Vein endothelial cell (primary cell): Measurements from ENCODE around the gene PDCD5. TPM values are rescaled to one million over a fixed set of nuclear protein-coding genes. Genes with fewer than 3 reads are reported as not detected.

ENCODE experiments used
- small RNA-seq: library from RNA; depleted of rRNA; stranded (forward); fragments of <200 nt; gene quantifications from one replicate; pipeline ENCODE3, GENCODE V24; 2012
- total RNA-seq: library from RNA; depleted of rRNA; stranded (reverse); fragments of >200 nt; gene quantifications from 2 replicates; pipeline ENCODE4 v1.2.3, GENCODE V29; 2012

The PDCD5 gene, protein sequence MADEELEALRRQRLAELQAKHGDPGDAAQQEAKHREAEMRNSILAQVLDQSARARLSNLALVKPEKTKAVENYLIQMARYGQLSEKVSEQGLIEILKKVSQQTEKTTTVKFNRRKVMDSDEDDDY
- total RNA-seq: 61.7 and 93.6 TPM in 2 replicates

DNA sequence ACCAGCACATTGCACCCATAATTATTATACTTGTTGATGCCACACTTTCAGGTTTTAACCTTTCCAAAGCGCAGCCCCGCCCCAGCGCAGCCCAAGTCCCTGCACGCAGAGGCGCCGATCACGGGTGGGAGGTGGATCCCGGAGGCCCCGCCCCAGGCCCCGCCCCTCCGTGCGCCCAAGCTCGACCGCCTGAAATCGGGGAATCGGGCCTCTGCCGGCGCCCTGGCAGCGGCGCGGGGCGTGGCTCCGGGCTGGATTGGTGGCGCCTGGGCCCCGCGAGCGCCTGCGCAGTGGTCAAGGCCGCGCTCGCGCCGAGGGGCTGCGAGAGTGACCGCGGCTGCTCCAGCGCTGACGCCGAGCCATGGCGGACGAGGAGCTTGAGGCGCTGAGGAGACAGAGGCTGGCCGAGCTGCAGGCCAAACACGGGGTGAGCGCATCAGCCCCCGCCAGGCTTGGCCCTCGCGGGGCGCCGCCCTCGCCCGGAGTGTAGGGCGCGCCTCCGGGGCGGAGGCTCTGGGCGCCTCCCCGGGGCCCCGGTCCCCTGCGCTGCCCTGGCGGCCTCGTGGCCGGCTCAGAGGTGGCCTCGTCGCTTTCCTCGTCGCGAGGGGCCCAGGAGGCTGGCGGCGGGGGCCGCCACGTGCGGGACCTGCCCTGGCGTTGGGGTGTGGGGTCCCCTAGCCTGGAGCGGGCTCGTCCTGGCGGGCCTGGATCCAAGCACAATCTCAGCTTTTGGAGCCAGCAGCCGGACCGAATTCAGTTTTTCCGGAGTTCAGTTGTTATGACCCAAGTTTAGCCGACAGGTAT is at the start of gene PDCD5:
TSS of gene PDCD5 (plus strand) at position 290 of the 804 bp plus-strand sequence. CDS start at position 362, 72 bp downstream.

Small RNA genes within 50 kb of the gene (small RNA-seq; reads per million reads assigned to genes)
- 5.0 reads per million, percentile 93 among the genes with 10 or more reads in this experiment for gene SNORA68B

Other genes starting within 250 kb of the PDCD5 start
- 12.4 and 13.9 TPM in 2 replicates for gene ZNF507, start 235.6 kb upstream of the PDCD5 start, total RNA-seq
- 22.2 and 30.7 TPM in 2 replicates for gene DPY19L3, start 175.4 kb upstream of the PDCD5 start, total RNA-seq
- 42.8 and 43.8 TPM in 2 replicates for gene ANKRD27, start 94.0 kb downstream of the PDCD5 start, total RNA-seq
- gene RGS9BP, start 94.7 kb downstream of the PDCD5 start, total RNA-seq: 0.33 and 0.38 TPM in 2 replicates
- 18.2 and 20.9 TPM in 2 replicates for gene NUDT19, start 110.6 kb downstream of the PDCD5 start, total RNA-seq
- gene TDRD12, start 138.6 kb downstream of the PDCD5 start, total RNA-seq: under 0.01 and 0.19 TPM in 2 replicates